Measurements from ENCODE around the gene PITPNC1.

Gene PITPNC1

GRCh38 chr17:67605256-67605912, 228.3 kb downstream of the PITPNC1 start:
- Histone ChIP-seq H3K79me2 (ENCODE audit: insufficient read depth, low read depth) (no peaks in the 10 kb centered on the region), H3K27ac (no peak overlapping the region), H3K27me3 (ENCODE audit: insufficient read depth, low read depth) (no peaks in the 10 kb centered on the region), H3K4me1 (ENCODE audit: low read depth, poor library complexity, severe bottlenecking) (no peaks in the 10 kb centered on the region), H3K4me2 (no peak overlapping the region), H3K4me3 (IDR thresholded peaks at IDR 0.05; ENCODE audit: insufficient read depth, low read depth, low read length) (no peak overlapping the region), H3K9ac (no peak overlapping the region), H4K20me1 (ENCODE audit: insufficient read depth) (no peaks in the 10 kb centered on the region), H3K36me3 (ENCODE audit: insufficient read depth) (no peaks in the 10 kb centered on the region), H2AFZ (ENCODE audit: low read depth) (no peak overlapping the region)
- no peak for TF ChIP-seq CTCF (conservative IDR thresholded peaks at IDR 0.05; ENCODE audit: low read depth, low read length)

- H3K4me2 ChIP-seq: no peak overlapping the region
- H2AFZ ChIP-seq (ENCODE audit: low read depth): no peak overlapping the region
- no peaks in the 10 kb centered on the region for H4K20me1 ChIP-seq (ENCODE audit: insufficient read depth)
- no peak overlapping the region for H3K27ac ChIP-seq
- H3K4me3 ChIP-seq (IDR thresholded peaks at IDR 0.05; ENCODE audit: insufficient read depth, low read depth, low read length): no peak overlapping the region
- no peaks in the 10 kb centered on the region for H3K79me2 ChIP-seq (ENCODE audit: insufficient read depth, low read depth)
- H3K36me3 ChIP-seq (ENCODE audit: insufficient read depth): no peaks in the 10 kb centered on the region
- TF ChIP-seq CTCF (conservative IDR thresholded peaks at IDR 0.05; ENCODE audit: low read depth, low read length): no peak
- no peak overlapping the region for H3K9ac ChIP-seq
- H3K27me3 ChIP-seq (ENCODE audit: insufficient read depth, low read depth): no peaks in the 10 kb centered on the region
- no peaks in the 10 kb centered on the region for H3K4me1 ChIP-seq (ENCODE audit: low read depth, poor library complexity, severe bottlenecking)
Observed at GRCh38 chr17:67606471-67606870, 229.4 kb downstream of the PITPNC1 start.

GRCh38 chr17:67606896-67607604, 230.0 kb downstream of the PITPNC1 start:
- Histone ChIP-seq H3K9ac (no peak overlapping the region), H3K4me3 (IDR thresholded peaks at IDR 0.05; ENCODE audit: insufficient read depth, low read depth, low read length) (no peak overlapping the region), H3K79me2 (ENCODE audit: insufficient read depth, low read depth) (no peaks in the 10 kb centered on the region), H4K20me1 (ENCODE audit: insufficient read depth) (no peaks in the 10 kb centered on the region), H3K4me2 (no peak overlapping the region), H3K4me1 (ENCODE audit: low read depth, poor library complexity, severe bottlenecking) (no peaks in the 10 kb centered on the region), H3K27ac (no peak overlapping the region), H3K36me3 (ENCODE audit: insufficient read depth) (no peaks in the 10 kb centered on the region), H2AFZ (ENCODE audit: low read depth) (no peak overlapping the region), H3K27me3 (ENCODE audit: insufficient read depth, low read depth) (no peaks in the 10 kb centered on the region)
- no peak for TF ChIP-seq CTCF (conservative IDR thresholded peaks at IDR 0.05; ENCODE audit: low read depth, low read length)

- Histone ChIP-seq H3K27me3 (ENCODE audit: insufficient read depth, low read depth) (no peaks in the 10 kb centered on the region), H3K4me2 (no peak overlapping the region), H2AFZ (ENCODE audit: low read depth) (no peak overlapping the region), H3K4me3 (IDR thresholded peaks at IDR 0.05; ENCODE audit: insufficient read depth, low read depth, low read length) (no peak overlapping the region), H3K36me3 (ENCODE audit: insufficient read depth) (no peaks in the 10 kb centered on the region), H4K20me1 (ENCODE audit: insufficient read depth) (no peaks in the 10 kb centered on the region), H3K79me2 (ENCODE audit: insufficient read depth, low read depth) (no peaks in the 10 kb centered on the region), H3K4me1 (ENCODE audit: low read depth, poor library complexity, severe bottlenecking) (no peaks in the 10 kb centered on the region), H3K27ac (no peak overlapping the region), H3K9ac (no peak overlapping the region)
- no peak for TF ChIP-seq CTCF (conservative IDR thresholded peaks at IDR 0.05; ENCODE audit: low read depth, low read length)
Observed at GRCh38 chr17:67610061-67610460, 233.0 kb downstream of the PITPNC1 start.
